Superior temporal gyrus (tissue), 1 donor: ENCODE measurements around the gene ATP9A.

Experiments used
- DNase-seq: peaks from one replicate; pipeline ENCODE4 v3.0.0-alpha.2; 2016; ENCODE audit errors: extremely low spot score

Gene ATP9A

GRCh38 chr20:51627586-51627985, 140.6 kb downstream of the ATP9A start:
- no peak for DNase-seq

DNA sequence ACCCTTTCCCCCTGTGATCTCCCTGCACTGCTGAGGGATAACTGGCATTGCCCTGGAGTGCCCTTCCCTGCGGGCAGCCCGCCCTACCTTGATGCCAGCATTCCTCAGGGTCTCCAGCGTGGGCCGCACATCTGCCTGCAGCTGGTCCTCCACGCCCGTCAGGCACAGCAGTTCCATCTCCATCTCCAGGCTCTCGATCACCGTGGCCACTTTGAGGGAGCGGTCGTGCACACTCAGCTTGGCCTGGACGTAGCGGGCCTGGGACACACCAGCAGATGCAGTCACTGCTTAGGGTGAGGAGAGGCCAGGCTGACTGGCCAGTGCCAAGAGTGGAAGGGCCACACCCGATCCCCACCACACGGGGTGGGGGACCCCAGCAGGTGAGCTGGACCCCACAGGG, 143.1 kb downstream of the ATP9A start:
- DNase-seq = no peak

- DNase-seq = peak; percentile 50
Measured at GRCh38 chr20:51624157-51624731, 143.9 kb downstream of the ATP9A start.

GRCh38 chr20:51623255-51623654, 144.9 kb downstream of the ATP9A start:
- no peak for DNase-seq

GRCh38 chr20:51622004-51622874, 146.0 kb downstream of the ATP9A start:
- no peak for DNase-seq

DNA sequence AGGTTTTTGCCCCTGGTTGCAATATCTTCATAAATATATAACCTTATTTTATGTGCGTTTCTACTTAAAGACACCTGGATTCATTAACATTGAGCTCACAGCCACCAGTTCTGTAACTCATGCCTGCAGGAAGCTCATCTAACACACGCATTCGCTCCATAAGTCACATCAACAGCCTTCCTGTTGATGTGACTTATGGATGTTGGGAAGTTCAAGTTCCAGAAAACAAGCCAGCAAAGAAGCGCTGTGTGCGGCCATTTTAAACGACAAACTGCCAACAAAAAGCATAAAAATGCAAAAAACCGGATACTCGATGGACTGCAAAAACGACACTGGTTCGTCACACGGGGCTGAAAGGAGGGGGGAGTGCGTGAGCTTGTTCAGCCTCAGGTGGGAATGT, 147.8 kb downstream of the ATP9A start:
- DNase-seq = no peak

DNA sequence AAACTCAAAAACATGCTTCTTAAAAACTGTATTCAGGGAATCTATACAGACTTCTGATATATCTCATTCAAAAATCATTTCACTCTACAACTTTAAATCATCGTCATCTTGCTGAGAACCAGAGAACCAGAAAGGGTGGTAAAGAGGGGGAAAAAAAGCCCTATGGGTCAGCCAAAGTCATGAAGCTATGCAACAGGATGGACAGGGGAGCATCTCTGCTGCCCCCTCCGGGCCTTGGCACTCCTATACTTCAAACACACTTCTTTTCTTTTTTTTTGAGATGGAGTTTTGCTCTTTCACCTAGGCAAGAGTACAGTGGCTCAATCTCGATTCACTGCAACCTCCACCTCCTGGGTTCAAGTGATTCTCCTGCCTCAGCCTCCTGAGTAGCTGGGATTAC, 152.1 kb downstream of the ATP9A start:
- DNase-seq = no peak

DNA sequence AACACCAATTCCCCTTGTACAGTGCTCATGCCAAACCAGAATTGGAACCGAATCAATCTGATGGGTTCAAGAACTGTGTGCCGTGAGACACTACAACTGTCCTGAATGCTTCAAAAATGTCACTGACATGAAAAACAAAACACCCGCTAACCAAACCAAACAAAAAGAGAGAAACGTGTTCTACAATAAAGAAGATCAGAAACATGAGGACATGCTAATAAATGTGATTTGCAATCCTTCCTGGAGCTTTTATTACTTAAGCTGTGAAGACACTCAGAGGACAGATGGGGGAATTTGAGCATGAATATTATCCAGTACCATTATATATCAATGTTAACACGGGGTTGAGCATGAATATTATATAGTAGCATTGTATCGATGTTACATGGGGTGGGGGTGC, 153.5 kb downstream of the ATP9A start:
- DNase-seq = no peak

- no peak for DNase-seq
Measured at GRCh38 chr20:51613580-51613979, 154.6 kb downstream of the ATP9A start.

- no peak for DNase-seq
Measured at GRCh38 chr20:51612896-51613295, 155.3 kb downstream of the ATP9A start.

DNA sequence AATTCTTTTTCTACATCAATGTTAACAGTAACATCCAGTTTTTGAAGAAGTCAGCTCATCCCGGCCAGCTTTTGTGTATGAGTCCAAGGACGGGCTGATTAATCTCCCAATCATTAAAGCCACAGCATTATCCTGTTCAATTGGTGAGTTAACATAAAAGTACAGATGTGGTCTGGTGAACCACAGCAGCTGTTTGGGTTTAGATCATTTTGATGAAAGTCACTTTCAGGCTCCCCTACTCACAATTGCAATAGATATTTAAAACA, 156.6 kb downstream of the ATP9A start:
- no peak for DNase-seq

DNA sequence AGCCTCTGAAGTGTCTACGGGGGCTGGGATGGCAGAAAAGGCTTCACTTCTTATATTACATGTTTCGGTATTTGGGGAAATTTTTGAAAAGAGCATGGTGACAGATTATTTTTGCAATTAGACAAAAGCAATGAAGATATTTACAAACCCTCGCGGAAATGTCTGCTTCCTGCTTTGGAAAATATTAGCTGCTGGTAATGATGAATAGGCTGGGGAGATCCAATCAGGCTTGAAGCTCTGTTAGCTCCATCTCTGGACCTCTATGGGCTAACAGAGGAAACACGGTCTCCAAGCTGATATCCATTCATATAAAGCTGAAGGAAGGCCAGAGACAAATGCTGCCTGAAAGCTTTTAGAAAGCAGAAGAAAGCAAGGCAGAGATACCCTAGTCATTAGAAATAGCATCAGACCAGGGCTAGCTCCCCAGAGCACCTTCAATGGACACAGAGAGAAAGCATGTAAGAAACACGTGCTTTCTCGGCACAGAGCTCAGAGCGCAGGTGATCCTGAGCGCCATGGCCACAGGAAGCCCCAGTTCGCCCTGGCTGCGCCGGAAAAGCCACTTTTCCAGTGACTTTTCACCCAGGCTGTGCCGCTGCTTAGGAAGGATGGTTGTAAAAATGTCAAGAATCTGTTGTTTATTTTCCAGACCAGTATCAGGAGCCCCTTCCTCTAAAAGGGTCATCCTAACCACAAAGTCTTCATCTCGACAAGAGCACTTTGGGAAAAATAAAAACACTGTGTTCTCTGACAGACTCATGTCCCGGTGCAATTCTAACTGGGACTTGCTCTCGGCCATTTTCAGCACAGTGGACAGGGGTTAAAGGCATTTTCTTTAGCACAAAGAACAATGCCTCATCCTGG, 157.2 kb downstream of the ATP9A start:
- DNase-seq = no peak

DNA sequence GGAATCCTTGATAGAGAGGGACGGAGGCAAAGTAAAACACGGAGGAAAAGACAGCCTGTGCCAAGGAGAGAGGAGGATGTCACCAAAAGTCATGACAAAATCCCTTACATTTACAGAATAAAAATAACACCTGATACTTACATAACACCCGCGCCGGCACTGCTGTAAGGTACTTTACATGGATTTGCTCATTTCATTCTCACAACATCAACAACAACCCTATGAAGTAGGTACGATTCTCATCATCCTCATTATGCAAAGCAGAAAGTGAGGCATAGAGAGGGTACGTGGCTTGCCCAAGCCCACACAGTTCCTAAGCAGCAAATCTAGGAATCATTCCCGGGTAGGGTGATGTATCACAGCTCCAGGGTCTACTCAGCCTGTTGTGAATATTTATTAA, 158.1 kb downstream of the ATP9A start:
- no peak for DNase-seq

DNA sequence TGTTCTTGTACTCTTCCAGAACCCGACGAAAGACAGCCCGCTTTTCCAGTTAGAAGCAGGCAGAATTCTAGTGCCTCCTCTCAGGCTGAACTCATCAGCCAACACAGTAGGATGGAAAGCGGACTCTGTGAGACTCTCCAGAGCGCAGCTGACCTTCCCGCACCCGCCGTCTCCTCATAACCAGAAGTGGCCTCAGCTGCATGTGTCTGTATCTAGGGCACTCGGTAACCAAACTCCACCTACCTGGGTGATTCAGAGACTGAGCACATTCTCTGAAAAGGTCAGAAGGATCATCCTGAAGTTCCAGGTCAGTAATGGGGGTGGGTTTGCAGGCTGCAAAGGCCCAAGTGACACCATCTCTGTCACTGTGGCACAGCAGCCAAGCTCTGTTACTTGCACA, 158.9 kb downstream of the ATP9A start:
- DNase-seq = no peak

- no peak for DNase-seq
Measured at GRCh38 chr20:51608061-51608460, 160.1 kb downstream of the ATP9A start.

- DNase-seq = no peak
Measured at GRCh38 chr20:51607170-51607569, 161.0 kb downstream of the ATP9A start.

- DNase-seq = no peak
Measured at GRCh38 chr20:51604851-51605250, 163.3 kb downstream of the ATP9A start.

- no peak for DNase-seq
Measured at GRCh38 chr20:51602131-51602530, 166.1 kb downstream of the ATP9A start.

GRCh38 chr20:51600950-51601349, 167.2 kb downstream of the ATP9A start:
- no peak for DNase-seq

GRCh38 chr20:51600016-51600420, 168.2 kb downstream of the ATP9A start:
- DNase-seq = peak; percentile 19

- DNase-seq = no peak
Measured at GRCh38 chr20:51598556-51598955, 169.6 kb downstream of the ATP9A start.

- DNase-seq = no peak
Measured at GRCh38 chr20:51597389-51598231, 170.6 kb downstream of the ATP9A start.
